C4-2B (cell line): ENCODE data around the gene EVA1A.

Source experiments
- CTCF ChIP-seq: fragments of 450-650 bp; conservative IDR thresholded peaks from 2 replicates; pipeline ENCODE4 v1.5.1; 2017; ENCODE audit warnings: mild to moderate bottlenecking
- ZFX ChIP-seq: fragments of 450-650 bp; IDR thresholded peaks from 2 replicates; pipeline ENCODE4 v1.6.1; 2017

GRCh38 chr2:75545387-75545786 is 15.4 kb downstream of the EVA1A start:
- TF ChIP-seq CTCF (no peak), ZFX (no peak)
